HUDEP-2 (cell line): ENCODE measurements around the gene PGP.
A peak's percentile ranks its signal among the peaks of the same experiment; 100 is the strongest.
"Not testable (repeated sequence)": the region's sequence is repeated elsewhere in the genome, so short reads cannot be mapped to it uniquely, and the experiment has no call there.

ENCODE experiments used
- DNase-seq, 76 experiments: peaks; one replicate each; lab custom pipeline; 2025; ENCODE audit not compliant: unreplicated experiment in 76 of 76; lab: John Stamatoyannopoulos, UW

PGP gene

GRCh38 chr16:2204416-2205103 lies 10.1 kb downstream of the PGP start:
- DNase-seq = no peak

- DNase-seq = not testable (repeated sequence)
Measured at GRCh38 chr16:2203119-2203688, 11.4 kb downstream of the PGP start.

GRCh38 chr16:2200313-2200712 lies 14.3 kb downstream of the PGP start:
- no peak for DNase-seq

GRCh38 chr16:2199621-2200139 lies 15.0 kb downstream of the PGP start:
- no peak for DNase-seq

- DNase-seq = no peak
Measured at GRCh38 chr16:2199095-2199494, 15.5 kb downstream of the PGP start.

- no peak for DNase-seq
Measured at GRCh38 chr16:2198283-2198682, 16.4 kb downstream of the PGP start.

GRCh38 chr16:2197765-2198164 lies 16.9 kb downstream of the PGP start:
- DNase-seq = no peak

GRCh38 chr16:2196981-2197511 lies 17.6 kb downstream of the PGP start:
- no peak for DNase-seq

- DNase-seq = no peak
Measured at GRCh38 chr16:2196162-2196980, 18.3 kb downstream of the PGP start, which contains the start of gene CASKIN1. Gene CASKIN1 (minus strand): TSS chr16:2196605. CDS start chr16:2196432, 173 bp downstream.

GRCh38 chr16:2195322-2196161 lies 19.1 kb downstream of the PGP start:
- DNase-seq = no peak

- DNase-seq = peak in 29 of 76 experiments; percentile 10 to 54 (median 25)
Measured at GRCh38 chr16:2194852-2195321, 19.8 kb downstream of the PGP start.

- peak in 1 of 76 experiments; percentile 20 for DNase-seq
Measured at GRCh38 chr16:2194166-2194834, 20.3 kb downstream of the PGP start.

GRCh38 chr16:2191446-2191706 lies 23.3 kb downstream of the PGP start:
- no peak for DNase-seq

GRCh38 chr16:2190659-2191445 lies 23.8 kb downstream of the PGP start:
- no peak for DNase-seq

- DNase-seq = no peak
Measured at GRCh38 chr16:2190002-2190658, 24.5 kb downstream of the PGP start.

GRCh38 chr16:2189252-2189893 lies 25.3 kb downstream of the PGP start:
- DNase-seq = no peak

- DNase-seq = no peak
Measured at GRCh38 chr16:2188395-2188794, 26.2 kb downstream of the PGP start.

GRCh38 chr16:2187212-2187611 lies 27.4 kb downstream of the PGP start:
- DNase-seq = no peak
